HG02759 (cell line): ENCODE data around the gene ACOXL.

ENCODE experiments used
- ATAC-seq: cut with Tn5 transposase; IDR thresholded peaks from one replicate; pipeline ENCODE4 v1.9.1; 2021; ENCODE audit warnings: mild to moderate bottlenecking, moderate library complexity; ENCODE audit not compliant: unreplicated experiment

ACOXL gene

GRCh38 chr2:111121028-111121827 lies 388.9 kb downstream of the ACOXL start:
- no peak for ATAC-seq

GRCh38 chr2:111121828-111122630 lies 389.7 kb downstream of the ACOXL start:
- peak; percentile 52 for ATAC-seq

- ATAC-seq = peak; percentile 0
Observed at GRCh38 chr2:111122631-111123421, 390.5 kb downstream of the ACOXL start.

- no peak for ATAC-seq
Observed at GRCh38 chr2:111123751-111124150, 391.4 kb downstream of the ACOXL start.

GRCh38 chr2:111126581-111126980 lies 394.2 kb downstream of the ACOXL start:
- ATAC-seq = no peak

- ATAC-seq = no peak
Observed at GRCh38 chr2:111127351-111127750, 395.0 kb downstream of the ACOXL start.

- no peak for ATAC-seq
Observed at GRCh38 chr2:111128096-111128495, 395.7 kb downstream of the ACOXL start.

- no peak for ATAC-seq
Observed at GRCh38 chr2:111133603-111134002, 401.2 kb downstream of the ACOXL start.

GRCh38 chr2:111134055-111134454 lies 401.7 kb downstream of the ACOXL start:
- ATAC-seq = no peak

GRCh38 chr2:111135237-111135909 lies 403.0 kb downstream of the ACOXL start:
- ATAC-seq = no peak

GRCh38 chr2:111135910-111136297 lies 403.5 kb downstream of the ACOXL start:
- no peak for ATAC-seq

- ATAC-seq = no peak
Observed at GRCh38 chr2:111138839-111139238, 406.5 kb downstream of the ACOXL start.

GRCh38 chr2:111139637-111140317 lies 407.4 kb downstream of the ACOXL start:
- ATAC-seq = no peak

- ATAC-seq = no peak
Observed at GRCh38 chr2:111140815-111141214, 408.4 kb downstream of the ACOXL start.

- no peak for ATAC-seq
Observed at GRCh38 chr2:111142101-111142500, 409.7 kb downstream of the ACOXL start.

GRCh38 chr2:111143107-111143842 lies 410.9 kb downstream of the ACOXL start:
- ATAC-seq = no peak

GRCh38 chr2:111143843-111144198 lies 411.4 kb downstream of the ACOXL start:
- no peak for ATAC-seq

GRCh38 chr2:111145103-111145760 lies 412.9 kb downstream of the ACOXL start:
- ATAC-seq = no peak

GRCh38 chr2:111145951-111146350 lies 413.6 kb downstream of the ACOXL start:
- no peak for ATAC-seq
